Smooth muscle cell (in vitro differentiated cells): ENCODE measurements around the gene GRM2. TPM values are rescaled to one million over a fixed set of nuclear protein-coding genes. Genes with fewer than 3 reads are reported as not detected.

Source experiments
- DNase-seq: peaks from one replicate; lab custom pipeline; 2025; ENCODE audit not compliant: unreplicated experiment; lab: John Stamatoyannopoulos, UW
- H2AFZ ChIP-seq: fragments of 200-600 bp; sonication (generic); 2 replicates; pipeline ENCODE4 v1.6.0; 2016; ENCODE audit warnings: antibody characterized with exemption, low read depth, mild to moderate bottlenecking
- H3F3A ChIP-seq: fragments of 200-600 bp; sonication (generic); 2 replicates; pipeline ENCODE4 v1.6.0; 2017; ENCODE audit warnings: antibody characterized with exemption, low read depth
- H3K27ac ChIP-seq: fragments of 200-600 bp; sonication (generic); 2 replicates; pipeline ENCODE4 v1.5.1; 2016; ENCODE audit warnings: low read depth, mild to moderate bottlenecking
- H3K27me3 ChIP-seq: fragments of 200-600 bp; sonication (generic); 2 replicates; pipeline ENCODE4 v1.6.1; 2016; ENCODE audit warnings: low read depth, mild to moderate bottlenecking
- H3K36me3 ChIP-seq: fragments of 200-600 bp; sonication (generic); 2 replicates; pipeline ENCODE4 v1.5.1; 2016; ENCODE audit warnings: low read depth
- H3K4me1 ChIP-seq: fragments of 200-600 bp; sonication (generic); 2 replicates; pipeline ENCODE4 v1.5.1; 2016; ENCODE audit warnings: low read depth
- H3K4me2 ChIP-seq: fragments of 200-600 bp; sonication (generic); 2 replicates; pipeline ENCODE4 v1.6.0; 2016; ENCODE audit warnings: mild to moderate bottlenecking
- H3K4me3 ChIP-seq: fragments of 200-600 bp; sonication (generic); 2 replicates; pipeline ENCODE4 v1.5.1; 2016; ENCODE audit warnings: mild to moderate bottlenecking
- H3K79me2 ChIP-seq: fragments of 200-600 bp; sonication (generic); 2 replicates; pipeline ENCODE4 v1.6.0; 2016; ENCODE audit warnings: low read depth, mild to moderate bottlenecking
- H3K9ac ChIP-seq: fragments of 200-600 bp; sonication (generic); 2 replicates; pipeline ENCODE4 v1.6.0; 2016; ENCODE audit warnings: low read depth
- H3K9me3 ChIP-seq: fragments of 200-600 bp; sonication (generic); replicated peaks from 2 replicates; pipeline ENCODE4 v1.5.1; 2016; ENCODE audit warnings: low read depth
- H4K20me1 ChIP-seq: fragments of 200-600 bp; sonication (generic); 2 replicates; pipeline ENCODE4 v1.6.0; 2016; ENCODE audit warnings: low read depth
- CTCF ChIP-seq: fragments of 200-600 bp; sonication (generic); IDR thresholded peaks from 2 replicates; pipeline ENCODE4 v1.5.1; 2017; ENCODE audit warnings: borderline replicate concordance, mild to moderate bottlenecking, antibody characterized with exemption; ENCODE audit not compliant: insufficient read depth, poor library complexity, severe bottlenecking
- WGBS: methylation state at CpG from one replicate; pipeline ENCODE4 v1.1.7; 2016; ENCODE audit warnings: low lambda C conversion rate; 5-methylcytosine and 5-hydroxymethylcytosine counted together
- polyA plus RNA-seq: library from polyadenylated mRNA; unstranded; fragments of >200 nt; fragmentation: Nextera tagmentation; extraction: Ambion mirVana; gene quantifications from 2 replicates; pipeline ENCODE4 v1.2.1, GENCODE V29; 2016
- total RNA-seq: library from RNA; depleted of rRNA; stranded (reverse); fragments of >200 nt; gene quantifications from 2 replicates; pipeline ENCODE4 v1.2.3, GENCODE V29; 2014

Gene GRM2
- total and polyA plus RNA-seq, 2 experiments from 2014 or later: 0.63 to 0.65 TPM

GRCh38 chr3:51708216-51708845, 1.5 kb downstream of the GRM2 start:
- DNase-seq: no peak
- peaks cover 22% of the 10 kb centered on the region for H3K27me3 ChIP-seq
- H2AFZ ChIP-seq: no peak overlapping the region
- H3K27ac ChIP-seq: no peak overlapping the region
- no peak overlapping the region for H3K9ac ChIP-seq
- 69% methylated on average over 3 of the region's 3 CpGs for WGBS
- H3K4me2 ChIP-seq: no peak overlapping the region
- no peak for TF ChIP-seq CTCF
- H3K4me1 ChIP-seq: peaks cover 15% of the 10 kb centered on the region
- no peaks in the 10 kb centered on the region for H3K9me3 ChIP-seq
- no peaks in the 10 kb centered on the region for H3K36me3 ChIP-seq
- no peaks in the 10 kb centered on the region for H3F3A ChIP-seq
- no peaks in the 10 kb centered on the region for H3K79me2 ChIP-seq
- peaks cover 41% of the 10 kb centered on the region for H4K20me1 ChIP-seq
- H3K4me3 ChIP-seq: no peak overlapping the region

- no peaks in the 10 kb centered on the region for H3K79me2 ChIP-seq
- H3F3A ChIP-seq: no peaks in the 10 kb centered on the region
- no peak overlapping the region for H3K9ac ChIP-seq
- H3K27ac ChIP-seq: no peak overlapping the region
- TF ChIP-seq CTCF: no peak
- no peak for DNase-seq
- peaks cover 22% of the 10 kb centered on the region for H3K27me3 ChIP-seq
- H2AFZ ChIP-seq: no peak overlapping the region
- H3K4me1 ChIP-seq: peaks cover 8% of the 10 kb centered on the region
- H3K4me3 ChIP-seq: no peak overlapping the region
- H3K36me3 ChIP-seq: no peaks in the 10 kb centered on the region
- H3K9me3 ChIP-seq: no peaks in the 10 kb centered on the region
- no peak overlapping the region for H3K4me2 ChIP-seq
- 93% methylated on average over 12 of the region's 17 CpGs for WGBS
- peaks cover 34% of the 10 kb centered on the region for H4K20me1 ChIP-seq
These were observed 2.1 kb downstream of the GRM2 start for GRCh38 chr3:51709004-51709420.

GRCh38 chr3:51709675-51710074, 2.8 kb downstream of the GRM2 start:
- TF ChIP-seq CTCF: no peak
- Histone ChIP-seq H3K4me1 (peaks cover 3% of the 10 kb centered on the region), H3K9ac (no peak overlapping the region), H2AFZ (no peak overlapping the region), H3K27me3 (peaks cover 22% of the 10 kb centered on the region), H3K9me3 (no peaks in the 10 kb centered on the region), H3K4me2 (no peak overlapping the region), H3F3A (no peaks in the 10 kb centered on the region), H3K4me3 (no peak overlapping the region), H4K20me1 (peaks cover 27% of the 10 kb centered on the region), H3K36me3 (no peaks in the 10 kb centered on the region), H3K27ac (no peak overlapping the region), H3K79me2 (no peaks in the 10 kb centered on the region)
- no peak for DNase-seq
- WGBS: 88% methylated on average over 4 of the region's 4 CpGs
